Non-pigmented ciliary epithelial cell (primary cell): Measurements from ENCODE around the gene ANKS1A.

Experiments
- DNase-seq: peaks from one replicate; pipeline ENCODE4 v3.0.0-alpha.2; 2010; ENCODE audit warnings: low read depth

ANKS1A gene

DNA sequence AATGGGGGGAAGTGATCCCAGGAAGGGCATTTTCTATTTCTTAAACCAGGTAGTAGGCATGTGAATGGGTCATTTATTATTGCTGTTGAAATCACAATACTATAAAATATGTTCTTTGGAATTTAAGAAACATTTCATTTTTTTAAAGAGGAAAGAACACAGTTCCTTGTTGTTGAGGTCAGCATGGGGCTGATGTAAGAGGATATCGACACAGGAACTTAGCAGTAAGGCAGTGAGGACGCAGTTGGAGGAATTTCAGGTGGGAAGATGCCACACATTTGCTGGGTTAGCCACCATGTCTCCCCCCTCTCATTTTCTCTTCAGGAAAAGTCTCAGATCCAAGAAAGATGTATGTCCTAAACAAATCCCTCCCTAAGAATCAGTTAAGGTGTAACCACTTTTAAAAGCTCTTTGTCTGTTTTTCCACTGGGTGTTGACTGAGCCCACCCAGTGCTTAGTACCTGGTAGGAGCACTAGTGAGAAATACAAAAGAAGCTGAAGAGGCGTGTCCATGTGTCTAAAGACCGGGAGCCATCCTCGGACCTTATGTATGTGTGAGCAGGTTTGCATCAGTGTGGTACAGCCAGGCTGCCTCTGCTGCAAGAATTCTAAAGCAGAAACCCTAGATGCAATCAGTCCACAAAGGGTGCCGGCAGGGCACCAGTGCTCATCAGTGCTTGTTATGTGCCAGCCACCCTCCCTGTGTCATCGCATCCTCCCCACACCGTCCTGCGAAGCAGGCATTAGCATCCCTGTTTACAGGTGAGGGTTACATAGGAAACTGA lies 153.2 kb downstream of the ANKS1A start:
- no peak for DNase-seq

DNA sequence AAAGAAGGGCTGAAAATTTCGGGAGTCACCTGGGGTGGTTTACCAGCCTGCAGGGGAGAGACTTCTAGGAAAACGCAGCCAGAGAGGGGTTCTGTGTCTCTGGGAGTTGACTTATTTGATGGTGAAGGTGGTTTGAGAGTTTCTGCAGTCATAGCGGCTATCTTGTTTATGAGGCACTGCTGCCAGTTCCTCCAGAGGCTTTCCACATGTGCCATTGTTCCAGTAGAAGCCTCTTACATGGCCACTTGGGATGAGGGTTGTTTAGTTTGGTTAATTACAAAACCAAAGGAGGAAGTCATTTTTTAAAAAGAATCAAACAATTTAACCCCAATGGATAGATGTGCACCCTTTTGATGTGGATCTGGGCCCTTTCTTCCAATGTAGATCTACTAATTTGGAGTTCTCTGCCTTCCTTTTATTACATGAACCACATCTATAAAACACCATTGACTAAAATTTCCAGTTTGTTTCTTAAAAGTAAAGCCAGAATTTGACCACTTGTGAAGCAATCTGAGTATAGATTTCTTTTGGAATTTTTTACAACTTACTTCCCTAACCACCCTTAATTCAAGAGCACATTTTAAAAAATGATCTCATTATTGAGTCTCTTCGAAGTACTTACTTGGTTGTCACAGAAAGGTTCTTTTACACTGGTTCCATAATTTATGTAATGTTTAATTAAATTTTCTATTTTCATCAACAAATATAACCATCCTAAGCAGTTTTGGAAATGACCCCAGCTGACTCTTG lies 154.5 kb downstream of the ANKS1A start:
- no peak for DNase-seq

DNA sequence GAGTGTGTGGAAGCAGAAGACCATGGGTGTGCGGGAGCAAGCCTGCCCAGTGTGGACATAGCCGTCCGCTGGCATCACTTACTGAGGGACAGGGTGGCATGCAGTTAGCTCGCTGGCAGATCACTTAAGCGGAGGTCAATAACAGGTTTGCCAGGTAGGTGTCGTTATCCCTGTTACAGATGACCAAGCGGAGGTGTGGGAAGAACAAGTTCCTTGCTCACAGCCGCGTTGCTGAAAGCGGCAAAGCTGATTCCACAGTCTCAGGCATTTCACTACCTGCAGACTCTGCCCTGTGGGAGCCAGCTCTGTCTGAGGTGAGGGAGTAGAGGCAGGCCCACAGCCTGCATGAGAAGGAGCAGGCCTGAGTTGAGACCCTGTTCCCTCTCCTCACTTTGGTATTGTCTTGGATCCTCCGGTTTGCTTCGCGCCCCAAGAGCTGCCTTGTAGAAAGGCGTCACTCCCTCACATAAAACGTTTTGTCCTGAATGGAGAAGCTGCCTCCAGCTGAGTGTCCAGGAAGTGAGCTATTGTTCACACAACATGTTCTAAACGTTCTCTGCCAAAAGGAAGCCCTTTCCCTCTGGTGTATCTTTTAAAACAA lies 155.2 kb downstream of the ANKS1A start:
- no peak for DNase-seq

DNA sequence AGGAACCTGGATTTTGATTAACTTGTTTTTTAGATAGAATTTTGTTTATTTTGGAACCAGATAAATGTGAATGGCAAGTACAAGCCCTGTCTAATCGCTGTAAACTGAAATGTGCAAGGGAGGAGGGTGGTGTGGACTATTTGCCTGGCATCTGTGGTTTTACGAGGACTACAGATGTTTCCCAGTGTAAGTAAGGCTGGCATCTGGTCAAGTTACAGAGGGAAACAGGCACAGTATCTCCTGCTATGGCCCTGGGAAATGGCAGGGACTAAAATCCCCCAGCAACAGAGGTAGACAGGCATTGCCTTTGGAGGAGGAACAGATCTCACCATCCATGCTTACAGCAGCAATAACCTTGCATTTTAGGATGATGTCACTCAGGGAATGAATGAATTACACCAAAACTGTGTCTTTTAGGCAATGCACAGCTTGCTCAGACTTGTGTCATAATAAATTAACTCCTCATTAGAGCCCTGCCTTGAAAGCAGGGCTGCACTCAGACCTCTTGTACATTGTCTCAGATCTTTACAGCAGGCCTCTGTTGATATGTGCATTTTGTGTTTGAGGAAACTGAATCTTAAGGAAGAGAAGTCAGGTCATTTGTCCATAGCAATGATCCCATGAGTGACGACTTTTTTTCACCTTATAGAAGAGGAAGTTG lies 155.8 kb downstream of the ANKS1A start:
- DNase-seq: no peak

DNA sequence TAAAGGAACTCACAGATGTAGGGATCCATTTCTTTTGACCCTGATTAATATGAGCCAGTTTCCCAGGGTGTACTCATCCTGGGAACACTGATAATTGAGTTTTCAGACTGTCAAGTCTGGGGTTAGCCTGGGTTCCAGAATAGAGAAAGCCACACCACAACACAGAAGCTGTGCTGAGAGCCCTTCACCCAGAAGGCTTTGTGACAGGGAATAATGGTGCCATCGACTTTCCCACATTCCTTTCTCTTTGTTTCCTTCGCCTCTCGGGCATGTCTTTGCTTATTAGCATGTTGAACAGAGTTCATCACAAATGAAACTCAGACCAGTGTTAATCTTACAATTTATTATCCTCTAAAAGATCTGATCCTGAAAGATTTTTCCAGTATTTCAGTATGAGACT lies 157.0 kb downstream of the ANKS1A start:
- DNase-seq: no peak

DNA sequence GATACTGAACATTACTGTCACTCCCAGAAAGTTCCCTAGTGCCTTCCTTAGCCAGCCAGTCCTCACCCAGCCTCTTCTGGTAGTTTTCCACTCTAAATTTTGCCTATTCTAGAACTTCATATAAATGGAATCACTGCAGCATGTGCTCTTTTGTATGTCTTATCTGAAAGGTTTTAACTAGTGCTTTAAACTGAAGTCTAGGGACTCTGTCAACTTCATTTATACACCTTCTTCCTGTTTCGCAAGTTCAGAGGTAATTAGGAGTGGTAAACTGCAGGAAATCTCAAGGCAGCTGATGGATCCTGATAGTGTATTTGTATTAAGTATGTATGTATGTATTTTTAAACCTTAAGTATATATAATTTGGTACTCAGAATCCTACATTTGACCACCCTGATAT lies 157.8 kb downstream of the ANKS1A start:
- no peak for DNase-seq

DNA sequence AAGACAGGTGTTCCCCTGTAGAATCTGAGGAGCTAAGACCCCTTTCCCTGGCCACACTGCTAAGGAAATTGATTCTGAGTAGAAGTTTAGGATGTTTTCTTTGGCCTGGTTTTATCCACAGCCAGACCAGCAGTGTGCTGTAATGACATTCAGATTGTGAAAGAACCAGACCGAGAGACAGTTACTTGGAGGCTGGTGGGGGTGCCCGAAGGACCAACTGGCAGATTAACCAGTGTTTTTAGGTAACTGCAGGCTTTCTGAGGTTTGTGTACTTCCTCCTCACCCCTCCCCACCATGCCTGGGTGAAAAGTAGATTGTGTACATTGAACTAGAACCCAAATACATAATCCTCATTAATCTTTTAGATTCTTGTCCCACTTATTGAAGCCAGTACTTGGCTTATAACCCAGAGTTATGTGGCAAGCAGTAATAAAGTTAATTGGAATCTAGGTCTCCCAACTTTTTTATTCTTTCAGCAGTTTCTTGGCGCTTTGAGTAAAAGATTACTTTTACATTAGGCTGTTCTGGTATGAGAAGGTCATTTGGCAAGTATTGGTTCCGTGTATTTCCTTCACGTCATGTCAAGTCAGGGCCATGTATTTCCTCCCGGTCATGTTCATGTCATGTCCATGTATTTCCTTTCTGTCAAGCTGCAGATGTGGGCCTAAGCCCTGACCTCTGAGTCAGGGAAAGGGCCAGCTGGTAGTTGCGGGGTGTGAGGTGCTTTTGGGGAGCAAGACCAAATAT lies 158.4 kb downstream of the ANKS1A start:
- no peak for DNase-seq

DNA sequence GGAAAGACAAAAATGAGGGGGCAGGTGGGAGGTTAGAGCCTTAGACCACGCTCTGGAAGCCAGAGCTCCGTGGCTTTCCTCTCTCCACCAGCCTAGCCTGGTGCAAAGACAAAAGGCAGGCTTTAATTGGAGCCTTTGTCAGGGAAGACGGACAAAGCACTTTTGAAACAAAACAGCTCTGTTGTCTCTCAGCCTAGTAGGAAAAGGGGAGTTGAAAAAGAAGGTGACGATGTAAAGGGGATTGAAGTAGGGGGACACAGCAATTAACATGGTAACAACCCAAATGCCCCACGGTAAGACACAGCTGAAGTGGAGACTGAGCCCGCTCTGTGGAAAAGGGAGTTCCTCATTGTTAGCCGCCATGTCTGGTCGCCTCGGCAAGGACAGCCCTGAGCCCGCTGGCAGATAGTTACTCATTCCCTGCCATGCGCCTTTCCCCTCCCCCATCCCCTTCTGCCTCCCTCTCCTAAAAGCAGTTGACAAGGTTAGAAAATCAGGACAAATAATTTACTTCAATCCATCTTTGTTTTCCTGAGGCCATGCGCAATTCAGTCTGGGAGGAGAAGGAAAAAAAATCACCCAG lies 159.1 kb downstream of the ANKS1A start:
- DNase-seq: no peak

DNA sequence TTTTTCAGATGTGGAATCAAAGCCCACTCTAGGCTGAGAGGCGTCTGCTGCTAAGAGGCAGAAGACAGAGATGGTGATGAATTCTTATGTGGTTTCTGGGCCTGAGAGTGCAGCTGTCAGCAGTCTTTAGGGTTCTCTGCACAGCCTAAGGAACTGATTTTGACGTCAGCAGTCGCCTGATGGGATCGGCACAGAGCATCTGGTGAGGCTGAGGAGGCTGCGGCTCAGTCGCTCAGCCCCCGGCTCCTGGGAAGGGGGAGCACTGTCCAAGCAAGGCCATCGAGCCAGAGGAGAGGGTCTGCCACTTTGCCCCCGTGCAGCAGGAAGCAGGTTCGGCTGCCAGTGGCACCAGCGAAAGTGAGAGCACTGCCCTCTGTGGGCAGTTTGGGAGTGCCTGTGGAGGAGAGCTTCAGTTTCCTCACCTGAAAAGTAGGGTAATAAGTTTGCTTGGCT lies 159.6 kb downstream of the ANKS1A start:
- DNase-seq: peak; percentile 67

DNA sequence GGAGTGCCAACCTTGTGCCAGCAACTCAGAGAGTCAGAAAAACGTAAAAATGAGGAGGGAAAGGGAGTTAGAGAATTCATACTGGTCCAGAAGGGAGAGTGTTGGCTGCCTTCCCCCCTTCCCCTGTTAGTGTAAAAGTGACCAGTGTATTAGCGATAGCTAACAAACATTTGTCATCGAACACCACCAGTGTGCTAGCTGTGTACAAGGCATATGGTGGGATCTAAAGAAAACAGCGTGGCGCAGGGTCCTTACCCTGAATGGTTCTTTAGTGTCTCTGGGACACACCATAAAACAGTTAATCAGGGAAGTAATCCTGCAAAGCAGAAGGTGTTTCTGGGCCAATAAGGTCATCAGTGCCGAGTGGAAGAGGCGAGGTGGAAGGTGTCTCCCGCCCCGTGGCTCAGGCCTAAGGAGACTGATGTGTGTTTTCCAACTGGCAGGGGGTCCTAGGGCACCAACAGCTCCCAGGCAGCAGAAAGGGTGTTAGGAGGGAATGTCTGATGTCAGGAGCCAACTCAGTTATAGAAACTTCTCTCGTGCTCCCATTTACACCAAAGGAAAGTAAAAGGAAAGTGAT lies 160.2 kb downstream of the ANKS1A start:
- no peak for DNase-seq

DNA sequence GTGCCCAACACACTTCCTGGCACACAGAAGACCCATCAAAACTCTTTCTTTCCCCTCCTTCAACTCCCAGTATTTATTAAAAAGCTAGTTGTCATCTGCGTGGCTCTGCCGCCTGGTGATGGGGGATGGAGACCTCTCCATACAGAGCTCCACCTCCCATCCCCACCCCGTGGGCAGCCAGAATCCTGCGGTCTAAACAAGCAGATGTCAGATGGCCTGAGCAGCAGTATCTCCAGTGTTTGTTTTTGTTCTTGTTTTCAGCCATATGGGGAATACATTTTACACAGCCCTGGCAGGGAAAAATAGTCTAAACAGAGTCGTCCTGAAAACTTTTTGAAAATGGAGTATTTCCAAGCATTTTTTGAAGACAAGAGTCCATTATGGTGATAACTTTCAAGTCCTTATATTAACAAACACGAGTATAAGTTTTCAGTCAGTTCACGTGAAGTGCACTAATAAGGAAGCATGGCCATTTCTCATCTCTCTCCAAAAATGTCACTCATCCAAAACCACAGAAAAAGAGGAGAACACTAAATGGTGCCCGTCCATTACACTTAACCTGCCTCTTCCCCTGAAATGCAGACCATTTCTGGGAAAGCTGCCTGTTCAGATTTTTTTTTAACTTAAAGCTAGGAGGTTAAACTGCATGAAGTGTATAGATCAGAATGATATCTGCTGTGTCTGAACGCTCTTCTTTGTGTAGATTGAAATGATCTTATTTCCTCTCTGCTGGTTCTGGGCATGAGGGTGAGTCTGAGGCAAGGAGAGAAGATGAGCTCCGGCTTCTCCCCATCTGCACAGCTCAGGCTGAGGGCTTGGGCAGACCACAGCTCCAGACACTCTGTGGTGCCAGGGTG lies 161.1 kb downstream of the ANKS1A start:
- no peak for DNase-seq

DNA sequence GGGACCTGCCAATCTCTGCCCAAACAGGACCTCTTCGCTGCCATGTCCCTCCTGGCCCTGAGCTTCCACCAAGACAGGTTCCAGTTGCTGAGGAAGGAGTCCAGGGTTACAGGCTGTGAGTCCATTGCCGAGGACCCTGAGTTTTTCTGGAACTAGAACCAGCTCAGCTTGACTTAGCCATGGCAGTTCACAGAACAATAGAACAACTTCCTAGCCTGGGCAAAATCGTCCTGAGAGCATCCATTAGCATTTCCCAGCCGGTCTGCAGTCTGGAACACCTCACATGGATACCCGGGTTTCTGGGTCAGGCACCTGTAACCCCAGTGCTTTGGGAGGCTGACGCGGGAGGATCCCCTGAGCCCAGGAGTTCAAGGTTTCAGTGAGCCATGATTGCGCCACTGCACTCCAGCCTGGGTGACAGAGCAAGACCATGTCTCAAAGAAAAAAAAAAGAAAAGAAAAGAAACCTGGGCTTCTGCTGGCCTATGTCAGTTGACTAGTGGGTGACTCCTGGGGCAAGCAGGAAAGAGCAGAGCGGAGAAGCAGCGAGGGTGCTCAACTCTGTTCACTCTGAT lies 161.8 kb downstream of the ANKS1A start:
- no peak for DNase-seq

DNA sequence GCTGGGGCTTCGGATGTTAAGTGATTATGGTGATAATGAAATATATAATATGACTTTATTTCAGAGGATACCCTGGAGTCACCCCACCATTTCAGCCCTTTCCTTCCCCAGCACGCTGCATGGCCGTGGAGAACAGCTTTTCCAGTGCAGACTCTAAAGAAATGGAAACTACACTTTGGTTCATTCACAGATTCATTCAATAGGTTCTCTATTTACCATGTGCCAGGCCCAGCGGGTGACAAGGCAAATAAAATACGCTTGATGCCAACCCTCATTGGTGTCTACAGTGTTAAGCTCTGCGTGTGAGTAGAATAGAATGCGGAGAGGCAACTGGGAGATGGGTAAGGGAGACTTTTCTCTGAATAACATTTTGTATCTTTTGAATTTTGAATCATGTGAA lies 162.3 kb downstream of the ANKS1A start:
- no peak for DNase-seq

DNA sequence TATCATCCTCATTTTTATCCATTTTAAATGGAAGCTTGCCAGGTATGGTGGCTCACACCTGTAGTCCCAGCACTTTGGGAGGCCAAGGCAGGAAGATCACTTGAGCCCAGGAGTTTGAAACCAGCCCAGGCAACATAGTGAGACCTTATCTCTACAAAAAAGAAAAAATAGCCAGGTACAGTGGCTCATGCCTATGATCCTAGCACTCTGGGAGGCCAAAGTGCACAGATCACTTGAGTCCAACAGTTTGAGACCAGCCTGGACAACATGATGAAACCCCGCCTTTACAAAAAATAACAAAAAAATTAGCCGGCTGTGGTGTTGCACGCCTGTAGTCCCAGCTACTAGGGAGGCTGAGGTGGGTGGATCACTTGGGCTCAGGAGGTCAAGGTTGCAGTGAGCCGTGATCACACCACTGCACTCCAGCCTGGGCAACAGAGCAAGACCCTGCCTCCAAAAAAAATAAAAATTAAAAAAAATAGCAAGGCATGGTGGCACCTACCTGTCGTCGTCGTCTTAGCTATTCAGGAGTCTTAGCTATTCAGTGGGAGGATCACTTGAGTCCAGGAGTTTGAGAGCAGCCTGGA lies 163.0 kb downstream of the ANKS1A start:
- DNase-seq: no peak

DNA sequence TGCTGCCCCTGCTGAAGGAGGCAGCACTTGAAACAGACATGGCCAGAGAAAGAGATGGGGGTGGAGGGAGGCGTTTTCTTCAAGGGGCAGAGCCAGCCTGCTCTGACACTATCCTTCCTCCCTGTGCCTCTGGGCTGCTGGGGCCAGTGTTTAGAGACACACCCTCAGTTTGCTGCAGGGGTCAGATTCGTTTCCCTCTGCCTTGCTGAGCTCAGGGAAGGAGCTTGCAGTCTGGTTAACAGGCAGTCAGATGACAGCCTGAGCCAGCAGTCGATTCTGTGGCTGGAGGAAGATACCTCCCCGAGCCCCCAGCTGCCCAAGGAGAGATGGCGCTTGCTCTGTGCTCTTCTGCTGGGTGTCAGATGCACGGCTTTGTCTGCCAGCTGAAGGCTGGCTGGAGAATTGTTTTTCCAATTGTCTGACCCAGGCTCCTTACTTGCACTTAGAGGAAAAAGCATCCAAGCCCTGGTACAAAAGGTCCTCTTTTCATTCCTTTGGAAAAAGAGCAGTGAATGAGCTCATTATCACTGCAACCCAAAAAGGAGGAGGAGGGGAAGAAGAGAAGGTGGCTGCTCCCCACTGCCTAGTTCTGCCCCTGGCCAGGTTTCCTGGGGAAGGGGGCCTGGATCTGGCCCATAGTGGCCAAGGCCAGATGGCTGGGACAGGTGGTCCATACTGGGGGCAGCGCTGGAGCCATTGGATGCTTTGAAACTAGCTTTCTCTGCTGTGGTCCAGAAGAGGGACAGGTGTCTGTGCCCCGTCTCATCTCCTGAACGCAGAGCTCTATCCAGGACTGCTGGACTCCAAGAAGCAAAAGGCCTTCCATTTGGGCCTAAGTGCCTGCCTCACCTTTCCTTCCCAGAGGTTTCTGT lies 163.9 kb downstream of the ANKS1A start:
- no peak for DNase-seq

DNA sequence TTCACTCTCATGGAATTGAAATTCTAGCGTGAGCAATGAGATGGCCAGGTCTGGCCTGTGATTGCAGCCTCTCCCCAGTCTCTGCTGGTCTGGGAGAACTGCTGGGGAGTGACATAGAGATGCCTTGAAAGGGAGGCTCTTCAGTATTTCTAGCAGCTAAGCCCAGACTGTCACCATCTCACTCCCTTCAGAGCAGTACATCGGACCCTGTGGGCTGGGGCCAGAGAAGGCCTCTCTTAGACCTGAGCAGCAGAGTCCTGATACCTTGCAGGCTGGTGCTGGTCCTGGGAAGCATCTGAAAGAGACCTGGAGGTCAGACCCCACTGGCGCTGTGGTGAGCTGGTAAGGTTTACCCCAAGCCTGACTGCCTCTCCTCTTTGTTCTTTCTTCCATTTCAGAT lies 164.6 kb downstream of the ANKS1A start:
- DNase-seq: no peak

DNA sequence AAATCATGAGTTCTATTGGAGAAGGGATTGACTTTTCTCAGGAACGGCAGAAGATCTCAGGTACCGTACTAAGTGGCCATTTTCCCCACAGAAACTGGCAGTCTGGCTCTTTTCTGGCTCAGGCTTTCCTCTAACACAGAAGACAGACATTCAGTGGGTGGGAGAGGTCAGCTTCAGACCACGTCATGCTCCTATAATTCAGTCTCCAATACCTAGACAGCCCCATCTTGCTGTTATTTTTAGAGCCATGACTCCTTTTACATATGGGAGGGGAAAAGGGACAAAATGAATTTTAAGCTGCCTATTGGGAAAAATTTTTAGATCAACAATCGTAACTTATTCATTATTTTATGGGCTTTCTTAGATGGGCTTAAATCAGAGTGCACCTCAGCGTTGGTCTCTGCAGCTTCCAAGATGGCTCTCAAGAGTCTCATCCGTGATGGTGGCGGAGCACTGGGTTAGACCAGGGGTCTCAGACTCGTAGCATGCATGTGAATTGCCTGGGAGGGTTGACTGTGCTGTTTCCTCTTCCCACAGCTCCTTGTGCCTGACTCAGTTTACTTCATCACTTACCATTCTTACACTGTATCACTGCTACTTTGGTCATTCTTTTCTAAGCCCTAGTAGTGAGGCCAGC lies 165.2 kb downstream of the ANKS1A start:
- DNase-seq: no peak

DNA sequence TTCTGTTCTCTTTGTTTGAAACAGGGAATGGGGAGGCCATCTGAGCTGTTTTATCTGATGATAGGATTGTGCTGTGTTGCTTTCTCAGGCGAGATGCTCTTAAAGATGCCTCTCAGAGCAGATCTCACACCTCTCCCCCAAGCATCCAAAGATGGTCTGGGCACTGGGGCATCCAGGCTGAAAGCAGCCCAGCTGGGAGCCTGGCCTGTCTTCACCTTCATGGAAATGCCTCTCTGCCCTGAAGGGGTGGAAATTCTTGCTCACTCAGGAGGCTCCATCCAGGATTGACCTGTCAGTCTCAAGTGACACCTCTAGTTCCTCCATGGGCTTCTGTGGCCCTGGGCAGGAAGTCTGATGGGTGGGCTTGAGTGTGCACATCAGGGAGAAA lies 165.7 kb downstream of the ANKS1A start:
- no peak for DNase-seq
